WTC11 (cell line): Measurements from ENCODE around the gene COX8C. TPM values are rescaled to one million over a fixed set of nuclear protein-coding genes. Genes with fewer than 3 reads are reported as not detected.

Source experiments
- ATAC-seq: fragments of 200-7000 bp; cut with Tn5 transposase; 2 replicates; pipeline ENCODE4 v1.10.0; 2021; ENCODE audit warnings: mild to moderate bottlenecking, moderate library complexity
- CTCF ChIA-PET: fragments of 300-600 bp; sonication (Branson Sonifier 250); formaldehyde crosslinking; loops from one replicate; lab custom pipeline; 2021; ENCODE audit warnings: antibody characterized with exemption; lab: Charles Lee
- POLR2A ChIA-PET: fragments of 350-600 bp; sonication (Branson Sonifier 250); formaldehyde crosslinking; loops from one replicate; lab custom pipeline; 2021; ENCODE audit warnings: antibody characterized with exemption; lab: Charles Lee
- DNase-seq: peaks from one replicate; pipeline ENCODE4 v3.0.0; 2021; ENCODE audit warnings: low spot score
- H3K27ac Mint-ChIP-seq: 2 replicates; pipeline ENCODE4 v1.8.0; 2021; ENCODE audit warnings: mixed read lengths
- H3K27me3 Mint-ChIP-seq: 2 replicates; pipeline ENCODE4 v1.8.0; 2021; ENCODE audit warnings: low read depth, mild to moderate bottlenecking, moderate library complexity, mixed read lengths
- H3K36me3 Mint-ChIP-seq: 2 replicates; pipeline ENCODE4 v1.8.0; 2021; ENCODE audit warnings: mixed read lengths
- H3K4me1 Mint-ChIP-seq: 2 replicates; pipeline ENCODE4 v1.8.0; 2022; ENCODE audit warnings: mixed read lengths
- H3K4me3 Mint-ChIP-seq: 2 replicates; pipeline ENCODE4 v1.8.0; 2021; ENCODE audit warnings: mild to moderate bottlenecking, moderate library complexity, mixed read lengths
- H3K9me3 Mint-ChIP-seq: 2 replicates; pipeline ENCODE4 v1.8.0; 2021; ENCODE audit warnings: mixed read lengths
- ELF4 ChIP-seq: sonication (generic); formaldehyde crosslinking; IDR thresholded peaks from 2 replicates; pipeline ENCODE4 v1.8.1; 2022; ENCODE audit warnings: low read depth, mild to moderate bottlenecking, moderate library complexity, missing genetic modification reagents
- EMX1 ChIP-seq: fragments of 250-450 bp; sonication (Bioruptor Pico); IDR thresholded peaks from 2 replicates; pipeline ENCODE4 v1.8.0; 2021; ENCODE audit warnings: mild to moderate bottlenecking
- ESRRA ChIP-seq: sonication (generic); formaldehyde crosslinking; IDR thresholded peaks from 2 replicates; pipeline ENCODE4 v1.8.1; 2022; ENCODE audit warnings: mild to moderate bottlenecking, missing genetic modification reagents, borderline replicate concordance
- ETV6 ChIP-seq: sonication (generic); formaldehyde crosslinking; IDR thresholded peaks from 2 replicates; pipeline ENCODE4 v1.8.1; 2022; ENCODE audit warnings: mild to moderate bottlenecking, missing genetic modification reagents
- FOXK1 ChIP-seq: sonication (generic); formaldehyde crosslinking; IDR thresholded peaks from 2 replicates; pipeline ENCODE4 v1.8.0; 2022; ENCODE audit warnings: mild to moderate bottlenecking, moderate library complexity, missing genetic modification reagents
- FOXP1 ChIP-seq: sonication (generic); formaldehyde crosslinking; IDR thresholded peaks from 2 replicates; pipeline ENCODE4 v1.8.0; 2022; ENCODE audit warnings: missing genetic modification reagents, mild to moderate bottlenecking, moderate library complexity, borderline replicate concordance
- GABPB1 ChIP-seq: sonication (generic); formaldehyde crosslinking; IDR thresholded peaks from 2 replicates; pipeline ENCODE4 v1.8.1; 2023; ENCODE audit warnings: mild to moderate bottlenecking, missing genetic modification reagents
- HMGA2 ChIP-seq: fragments of 250-450 bp; sonication (Bioruptor Pico); IDR thresholded peaks from 2 replicates; pipeline ENCODE4 v1.4.0; 2021; ENCODE audit warnings: mild to moderate bottlenecking, moderate library complexity
- JUN ChIP-seq: sonication (generic); formaldehyde crosslinking; IDR thresholded peaks from 2 replicates; pipeline ENCODE4 v1.8.0; 2023; ENCODE audit warnings: mild to moderate bottlenecking, missing genetic modification reagents
- MXD4 ChIP-seq: fragments of 250-450 bp; sonication (Bioruptor Pico); IDR thresholded peaks from 2 replicates; pipeline ENCODE4 v1.8.0; 2021; ENCODE audit warnings: mild to moderate bottlenecking, moderate library complexity, borderline replicate concordance
- MYBL2 ChIP-seq: sonication (generic); formaldehyde crosslinking; IDR thresholded peaks from 2 replicates; pipeline ENCODE4 v1.8.1; 2023; ENCODE audit warnings: mild to moderate bottlenecking, moderate library complexity, missing genetic modification reagents
- NR3C1 ChIP-seq: sonication (generic); formaldehyde crosslinking; conservative IDR thresholded peaks from 2 replicates; pipeline ENCODE4 v1.8.1; 2023; ENCODE audit warnings: low read depth, mild to moderate bottlenecking, missing genetic modification reagents
- RELA ChIP-seq: sonication (generic); formaldehyde crosslinking; IDR thresholded peaks from 2 replicates; pipeline ENCODE4 v1.8.1; 2022; ENCODE audit warnings: missing genetic modification reagents, mild to moderate bottlenecking, borderline replicate concordance
- SP1 ChIP-seq: sonication (generic); formaldehyde crosslinking; conservative IDR thresholded peaks from 2 replicates; pipeline ENCODE4 v1.8.1; 2022; ENCODE audit warnings: missing genetic modification reagents
- TEAD1 ChIP-seq: sonication (generic); formaldehyde crosslinking; IDR thresholded peaks from 2 replicates; pipeline ENCODE4 v1.8.0; 2022; ENCODE audit warnings: mild to moderate bottlenecking, missing genetic modification reagents
- TP53 ChIP-seq: sonication (generic); formaldehyde crosslinking; IDR thresholded peaks from 2 replicates; pipeline ENCODE4 v1.8.1; 2023; ENCODE audit warnings: mild to moderate bottlenecking, missing genetic modification reagents
- ZNF232 ChIP-seq: sonication (generic); formaldehyde crosslinking; IDR thresholded peaks from 2 replicates; pipeline ENCODE4 v1.8.0; 2022; ENCODE audit warnings: mild to moderate bottlenecking, missing genetic modification reagents
- ZNF416 ChIP-seq: fragments of 250-450 bp; sonication (Bioruptor Pico); IDR thresholded peaks from 2 replicates; pipeline ENCODE4 v1.9.0; 2021; ENCODE audit warnings: mild to moderate bottlenecking, inconsistent platforms
- total RNA-seq: library from RNA; stranded (reverse); gene quantifications from 3 replicates; pipeline ENCODE4 v1.2.3, GENCODE V29; 2021
- TF ChIP-seq, protein P1 (sequence below): sonication (generic); formaldehyde crosslinking; IDR thresholded peaks from 2 replicates; pipeline ENCODE4 v1.8.1; 2022; ENCODE audit warnings: mild to moderate bottlenecking, moderate library complexity, missing genetic modification reagents
- TF ChIP-seq, protein P2 (sequence below): sonication (generic); formaldehyde crosslinking; IDR thresholded peaks from 2 replicates; pipeline ENCODE4 v1.8.1; 2023; ENCODE audit warnings: mild to moderate bottlenecking, moderate library complexity, missing genetic modification reagents
- TF ChIP-seq, protein P3 (sequence below): sonication (generic); formaldehyde crosslinking; IDR thresholded peaks from 2 replicates; pipeline ENCODE4 v1.8.1; 2023; ENCODE audit warnings: mild to moderate bottlenecking, missing genetic modification reagents, moderate library complexity
- TF ChIP-seq, protein P4 (sequence below): sonication (generic); formaldehyde crosslinking; IDR thresholded peaks from 2 replicates; pipeline ENCODE4 v1.8.0; 2023; ENCODE audit warnings: missing genetic modification reagents
- TF ChIP-seq, protein P5 (sequence below): sonication (generic); formaldehyde crosslinking; IDR thresholded peaks from 2 replicates; pipeline ENCODE4 v1.8.0; 2022; ENCODE audit warnings: mild to moderate bottlenecking, missing genetic modification reagents
- TF ChIP-seq, protein P6 (sequence below): sonication (generic); formaldehyde crosslinking; IDR thresholded peaks from 2 replicates; pipeline ENCODE4 v1.8.0; 2022; ENCODE audit warnings: mild to moderate bottlenecking, missing genetic modification reagents
- TF ChIP-seq, protein P7 (sequence below): sonication (generic); formaldehyde crosslinking; IDR thresholded peaks from 2 replicates; pipeline ENCODE4 v1.8.0; 2022; ENCODE audit warnings: mild to moderate bottlenecking, missing genetic modification reagents
- TF ChIP-seq, protein P8 (sequence below): sonication (generic); formaldehyde crosslinking; IDR thresholded peaks from 2 replicates; pipeline ENCODE4 v1.8.0; 2023; ENCODE audit warnings: missing genetic modification reagents, mild to moderate bottlenecking, borderline replicate concordance

The COX8C gene
- total RNA-seq, 1 experiment from 2014 or later, result not detected

DNA sequence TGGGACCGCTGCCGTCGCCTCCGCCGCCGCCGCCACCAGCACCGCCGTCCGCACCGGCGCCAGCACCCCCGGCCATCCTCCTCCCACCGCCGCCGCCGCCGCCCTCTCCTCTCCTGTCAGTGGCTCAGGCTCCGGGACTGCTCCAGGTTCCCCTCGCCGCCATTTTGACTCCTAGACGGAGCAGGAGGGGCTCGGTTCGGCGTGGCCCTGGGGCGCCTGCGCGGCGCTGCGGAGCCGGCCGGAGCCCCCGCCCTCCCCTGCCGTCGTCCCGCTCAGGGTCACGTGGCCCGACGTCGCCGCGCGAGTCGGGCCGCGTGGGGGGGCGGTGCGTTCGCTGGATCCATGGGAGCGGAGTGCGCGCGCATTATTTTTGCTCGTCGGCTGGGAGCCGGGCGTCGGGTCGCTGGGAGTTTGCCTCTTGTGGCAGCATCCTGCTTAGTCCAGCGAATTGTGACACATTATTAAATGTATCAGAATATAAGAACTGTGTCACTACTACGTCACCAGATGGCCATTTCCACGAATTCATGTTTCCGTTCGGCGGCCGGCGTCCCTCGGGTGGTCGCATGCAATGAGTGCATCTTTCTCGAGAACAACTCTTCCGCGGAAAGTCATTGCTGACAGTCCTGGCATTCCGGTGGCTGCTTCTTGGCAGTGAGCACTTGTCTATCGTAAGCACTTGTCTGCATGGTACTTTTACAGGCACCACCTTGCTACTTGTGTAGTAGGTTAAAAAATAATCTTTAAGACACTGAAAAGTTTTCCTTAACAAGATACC, 13.9 kb upstream of the COX8C start, which contains the start of gene BTBD7:
TSS of gene BTBD7 (minus strand) at position 184 of the 778 bp plus-strand sequence. CDS start 36,985 bp downstream, outside the sequence.
- peak; percentile 91 for DNase-seq
- Mint-ChIP-seq H3K36me3 (peaks cover 24% of the 10 kb centered on the region), H3K4me3 (peak within 1 kb of the TSS; percentile 89)
- TF ChIP-seq, protein P1, sequence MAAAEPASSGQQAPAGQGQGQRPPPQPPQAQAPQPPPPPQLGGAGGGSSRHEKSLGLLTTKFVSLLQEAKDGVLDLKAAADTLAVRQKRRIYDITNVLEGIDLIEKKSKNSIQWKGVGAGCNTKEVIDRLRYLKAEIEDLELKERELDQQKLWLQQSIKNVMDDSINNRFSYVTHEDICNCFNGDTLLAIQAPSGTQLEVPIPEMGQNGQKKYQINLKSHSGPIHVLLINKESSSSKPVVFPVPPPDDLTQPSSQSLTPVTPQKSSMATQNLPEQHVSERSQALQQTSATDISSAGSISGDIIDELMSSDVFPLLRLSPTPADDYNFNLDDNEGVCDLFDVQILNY (CRISPR knock-in tag), result peak; percentile 91; the same call in 1 of the 2 replicates
- TF ChIP-seq NR3C1, result no peak
- 0 out of 2 replicates have a peak, but pooled peaks have one; percentile 36 for TF ChIP-seq MYBL2
- TF ChIP-seq, protein P2, sequence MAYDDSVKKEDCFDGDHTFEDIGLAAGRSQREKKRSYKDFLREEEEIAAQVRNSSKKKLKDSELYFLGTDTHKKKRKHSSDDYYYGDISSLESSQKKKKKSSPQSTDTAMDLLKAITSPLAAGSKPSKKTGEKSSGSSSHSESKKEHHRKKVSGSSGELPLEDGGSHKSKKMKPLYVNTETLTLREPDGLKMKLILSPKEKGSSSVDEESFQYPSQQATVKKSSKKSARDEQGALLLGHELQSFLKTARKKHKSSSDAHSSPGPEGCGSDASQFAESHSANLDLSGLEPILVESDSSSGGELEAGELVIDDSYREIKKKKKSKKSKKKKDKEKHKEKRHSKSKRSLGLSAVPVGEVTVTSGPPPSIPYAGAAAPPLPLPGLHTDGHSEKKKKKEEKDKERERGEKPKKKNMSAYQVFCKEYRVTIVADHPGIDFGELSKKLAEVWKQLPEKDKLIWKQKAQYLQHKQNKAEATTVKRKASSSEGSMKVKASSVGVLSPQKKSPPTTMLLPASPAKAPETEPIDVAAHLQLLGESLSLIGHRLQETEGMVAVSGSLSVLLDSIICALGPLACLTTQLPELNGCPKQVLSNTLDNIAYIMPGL (CRISPR knock-in tag), result peak; percentile 71; the same call in 1 of the 2 replicates
- TF ChIP-seq, protein P3, sequence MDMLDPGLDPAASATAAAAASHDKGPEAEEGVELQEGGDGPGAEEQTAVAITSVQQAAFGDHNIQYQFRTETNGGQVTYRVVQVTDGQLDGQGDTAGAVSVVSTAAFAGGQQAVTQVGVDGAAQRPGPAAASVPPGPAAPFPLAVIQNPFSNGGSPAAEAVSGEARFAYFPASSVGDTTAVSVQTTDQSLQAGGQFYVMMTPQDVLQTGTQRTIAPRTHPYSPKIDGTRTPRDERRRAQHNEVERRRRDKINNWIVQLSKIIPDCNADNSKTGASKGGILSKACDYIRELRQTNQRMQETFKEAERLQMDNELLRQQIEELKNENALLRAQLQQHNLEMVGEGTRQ (CRISPR knock-in tag), result peak; percentile 97
- TF ChIP-seq ETV6 (CRISPR knock-in tag), result peak; percentile 81; the same call in 1 of the 2 replicates
- peak; percentile 16; the same call in 1 of the 2 replicates for TF ChIP-seq GABPB1 (CRISPR knock-in tag)
- TF ChIP-seq RELA (CRISPR knock-in tag), result no peak
- TF ChIP-seq ZNF416 (CRISPR knock-in tag), result no peak
- TF ChIP-seq TP53 (CRISPR knock-in tag), result no peak
- TF ChIP-seq, protein P4, sequence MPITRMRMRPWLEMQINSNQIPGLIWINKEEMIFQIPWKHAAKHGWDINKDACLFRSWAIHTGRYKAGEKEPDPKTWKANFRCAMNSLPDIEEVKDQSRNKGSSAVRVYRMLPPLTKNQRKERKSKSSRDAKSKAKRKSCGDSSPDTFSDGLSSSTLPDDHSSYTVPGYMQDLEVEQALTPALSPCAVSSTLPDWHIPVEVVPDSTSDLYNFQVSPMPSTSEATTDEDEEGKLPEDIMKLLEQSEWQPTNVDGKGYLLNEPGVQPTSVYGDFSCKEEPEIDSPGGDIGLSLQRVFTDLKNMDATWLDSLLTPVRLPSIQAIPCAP, result peak; percentile 43; the same call in 1 of the 2 replicates
- TF ChIP-seq ELF4 (CRISPR knock-in tag), result 0 out of 2 replicates have a peak, but pooled peaks have one; percentile 75
- no peak for TF ChIP-seq ZNF232 (CRISPR knock-in tag)
- TF ChIP-seq ESRRA (CRISPR knock-in tag), result 0 out of 2 replicates have a peak, but pooled peaks have one; percentile 72
- TF ChIP-seq HMGA2 (CRISPR knock-in tag), result no peak
- no peak for TF ChIP-seq JUN (CRISPR knock-in tag)
- peak; percentile 44; the same call in 1 of the 2 replicates for TF ChIP-seq TEAD1 (CRISPR knock-in tag)
- TF ChIP-seq, protein P5, sequence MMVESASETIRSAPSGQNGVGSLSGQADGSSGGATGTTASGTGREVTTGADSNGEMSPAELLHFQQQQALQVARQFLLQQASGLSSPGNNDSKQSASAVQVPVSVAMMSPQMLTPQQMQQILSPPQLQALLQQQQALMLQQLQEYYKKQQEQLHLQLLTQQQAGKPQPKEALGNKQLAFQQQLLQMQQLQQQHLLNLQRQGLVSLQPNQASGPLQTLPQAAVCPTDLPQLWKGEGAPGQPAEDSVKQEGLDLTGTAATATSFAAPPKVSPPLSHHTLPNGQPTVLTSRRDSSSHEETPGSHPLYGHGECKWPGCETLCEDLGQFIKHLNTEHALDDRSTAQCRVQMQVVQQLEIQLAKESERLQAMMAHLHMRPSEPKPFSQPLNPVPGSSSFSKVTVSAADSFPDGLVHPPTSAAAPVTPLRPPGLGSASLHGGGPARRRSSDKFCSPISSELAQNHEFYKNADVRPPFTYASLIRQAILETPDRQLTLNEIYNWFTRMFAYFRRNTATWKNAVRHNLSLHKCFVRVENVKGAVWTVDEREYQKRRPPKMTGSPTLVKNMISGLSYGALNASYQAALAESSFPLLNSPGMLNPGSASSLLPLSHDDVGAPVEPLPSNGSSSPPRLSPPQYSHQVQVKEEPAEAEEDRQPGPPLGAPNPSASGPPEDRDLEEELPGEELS (CRISPR knock-in tag), result peak; percentile 31
- peak; percentile 63; the same call in 1 of the 2 replicates for TF ChIP-seq SP1
- TF ChIP-seq, protein P6, sequence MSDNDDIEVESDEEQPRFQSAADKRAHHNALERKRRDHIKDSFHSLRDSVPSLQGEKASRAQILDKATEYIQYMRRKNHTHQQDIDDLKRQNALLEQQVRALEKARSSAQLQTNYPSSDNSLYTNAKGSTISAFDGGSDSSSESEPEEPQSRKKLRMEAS (CRISPR knock-in tag), result peak; percentile 80
- TF ChIP-seq, protein P7, sequence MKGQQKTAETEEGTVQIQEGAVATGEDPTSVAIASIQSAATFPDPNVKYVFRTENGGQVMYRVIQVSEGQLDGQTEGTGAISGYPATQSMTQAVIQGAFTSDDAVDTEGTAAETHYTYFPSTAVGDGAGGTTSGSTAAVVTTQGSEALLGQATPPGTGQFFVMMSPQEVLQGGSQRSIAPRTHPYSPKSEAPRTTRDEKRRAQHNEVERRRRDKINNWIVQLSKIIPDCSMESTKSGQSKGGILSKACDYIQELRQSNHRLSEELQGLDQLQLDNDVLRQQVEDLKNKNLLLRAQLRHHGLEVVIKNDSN, result peak; percentile 91
- TF ChIP-seq FOXP1, result peak; percentile 73; the same call in 1 of the 2 replicates
- TF ChIP-seq MXD4, result no peak
- TF ChIP-seq EMX1 (CRISPR knock-in tag), result no peak
- peak; percentile 60; the same call in 1 of the 2 replicates for TF ChIP-seq FOXK1 (CRISPR knock-in tag)
- TF ChIP-seq, protein P8, sequence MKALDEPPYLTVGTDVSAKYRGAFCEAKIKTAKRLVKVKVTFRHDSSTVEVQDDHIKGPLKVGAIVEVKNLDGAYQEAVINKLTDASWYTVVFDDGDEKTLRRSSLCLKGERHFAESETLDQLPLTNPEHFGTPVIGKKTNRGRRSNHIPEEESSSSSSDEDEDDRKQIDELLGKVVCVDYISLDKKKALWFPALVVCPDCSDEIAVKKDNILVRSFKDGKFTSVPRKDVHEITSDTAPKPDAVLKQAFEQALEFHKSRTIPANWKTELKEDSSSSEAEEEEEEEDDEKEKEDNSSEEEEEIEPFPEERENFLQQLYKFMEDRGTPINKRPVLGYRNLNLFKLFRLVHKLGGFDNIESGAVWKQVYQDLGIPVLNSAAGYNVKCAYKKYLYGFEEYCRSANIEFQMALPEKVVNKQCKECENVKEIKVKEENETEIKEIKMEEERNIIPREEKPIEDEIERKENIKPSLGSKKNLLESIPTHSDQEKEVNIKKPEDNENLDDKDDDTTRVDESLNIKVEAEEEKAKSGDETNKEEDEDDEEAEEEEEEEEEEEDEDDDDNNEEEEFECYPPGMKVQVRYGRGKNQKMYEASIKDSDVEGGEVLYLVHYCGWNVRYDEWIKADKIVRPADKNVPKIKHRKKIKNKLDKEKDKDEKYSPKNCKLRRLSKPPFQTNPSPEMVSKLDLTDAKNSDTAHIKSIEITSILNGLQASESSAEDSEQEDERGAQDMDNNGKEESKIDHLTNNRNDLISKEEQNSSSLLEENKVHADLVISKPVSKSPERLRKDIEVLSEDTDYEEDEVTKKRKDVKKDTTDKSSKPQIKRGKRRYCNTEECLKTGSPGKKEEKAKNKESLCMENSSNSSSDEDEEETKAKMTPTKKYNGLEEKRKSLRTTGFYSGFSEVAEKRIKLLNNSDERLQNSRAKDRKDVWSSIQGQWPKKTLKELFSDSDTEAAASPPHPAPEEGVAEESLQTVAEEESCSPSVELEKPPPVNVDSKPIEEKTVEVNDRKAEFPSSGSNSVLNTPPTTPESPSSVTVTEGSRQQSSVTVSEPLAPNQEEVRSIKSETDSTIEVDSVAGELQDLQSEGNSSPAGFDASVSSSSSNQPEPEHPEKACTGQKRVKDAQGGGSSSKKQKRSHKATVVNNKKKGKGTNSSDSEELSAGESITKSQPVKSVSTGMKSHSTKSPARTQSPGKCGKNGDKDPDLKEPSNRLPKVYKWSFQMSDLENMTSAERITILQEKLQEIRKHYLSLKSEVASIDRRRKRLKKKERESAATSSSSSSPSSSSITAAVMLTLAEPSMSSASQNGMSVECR (CRISPR knock-in tag), result peak; percentile 84; the same call in 1 of the 2 replicates
- TF ChIP-seq, all 79 proteins: peak for 17
- Mint-ChIP-seq H3K27ac (peak within 1 kb of the TSS; percentile 87), H3K27me3 (no peaks in the 10 kb centered on the region), H3K4me1 (peaks cover 43% of the 10 kb centered on the region), H3K9me3 (peaks cover 16% of the 10 kb centered on the region)
- ChIA-PET CTCF (no interaction called here), POLR2A (no interaction called here)
- ATAC-seq, result peak; percentile 91
